NT2/D1 (cell line): ENCODE measurements around the gene KIAA1958.

Experiments used
- YY1 ChIP-seq: IDR thresholded peaks from 2 replicates; pipeline ENCODE4 v1.6.1; 2011; ENCODE audit not compliant: insufficient read length, insufficient read depth
- ZNF274 ChIP-seq: IDR thresholded peaks from 2 replicates; pipeline ENCODE4 v1.6.1; 2011; ENCODE audit warnings: mild to moderate bottlenecking, low read depth, low read length

DNA sequence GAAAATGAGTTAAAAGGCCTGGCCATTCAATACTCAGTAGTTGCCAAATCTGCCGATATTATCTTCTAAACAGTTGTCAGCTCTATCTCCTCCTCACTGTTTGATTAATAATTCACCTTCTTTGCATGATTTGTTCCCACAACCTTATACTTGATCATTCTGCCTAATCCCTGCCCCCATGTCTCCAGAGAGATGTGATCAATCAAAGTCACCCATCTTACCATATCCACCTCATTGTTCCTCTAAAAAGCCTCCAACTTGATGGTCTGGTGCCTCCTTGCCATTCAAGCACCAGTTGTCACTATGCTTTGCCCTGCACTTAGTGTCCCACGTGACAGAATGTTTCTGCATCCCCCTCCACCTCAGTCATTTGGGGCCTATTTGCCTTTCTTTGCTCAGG is 41.3 kb downstream of the KIAA1958 start:
- TF ChIP-seq YY1 (no peak), ZNF274 (no peak)
